Keratinocyte (primary cell): ENCODE results near the gene TAF7. TPM values are rescaled to one million over a fixed set of nuclear protein-coding genes. Genes with fewer than 3 reads are reported as not detected.

ENCODE experiments used
- DNase-seq: peaks from one replicate; pipeline ENCODE4 v3.0.0-alpha.2; 2011; ENCODE audit warnings: low read depth, missing footprints, low spot score
- FAIRE-seq: peaks from 2 replicates; lab custom pipeline; 2011; peaks lifted over from hg19 to GRCh38; lab: Jason Lieb, UNC
- H2AFZ ChIP-seq: 2 replicates; pipeline ENCODE4 v1.6.0; 2012; ENCODE audit warnings: low read length, control low read depth, inconsistent platforms; ENCODE audit not compliant: control insufficient read depth
- H3K27ac ChIP-seq: 2 replicates; pipeline ENCODE4 v1.5.1; 2011; ENCODE audit warnings: low read length; ENCODE audit not compliant: control insufficient read depth, insufficient read depth
- H3K27me3 ChIP-seq: 3 replicates; pipeline ENCODE4 v1.6.0; 2011; ENCODE audit warnings: low read length; ENCODE audit not compliant: control insufficient read depth, insufficient read depth; ENCODE audit errors: extremely low read depth
- H3K36me3 ChIP-seq, 2 experiments: 2 replicates in 1 of 2; 3 replicates in 1 of 2; pipeline ENCODE4 v1.5.1; 2011; ENCODE audit warnings: low read length in 2 of 2, mild to moderate bottlenecking in 1 of 2; ENCODE audit not compliant: control insufficient read depth in 2 of 2, insufficient read depth in 2 of 2; ENCODE audit errors: extremely low read depth in 1 of 2
- H3K4me1 ChIP-seq: 3 replicates; pipeline ENCODE4 v1.5.1; 2011; ENCODE audit warnings: low read length; ENCODE audit not compliant: control insufficient read depth, insufficient read depth; ENCODE audit errors: extremely low read depth
- H3K4me2 ChIP-seq: 3 replicates; pipeline ENCODE4 v1.6.0; 2011; ENCODE audit warnings: low read depth, low read length; ENCODE audit not compliant: control insufficient read depth, insufficient read depth; ENCODE audit errors: extremely low read depth
- H3K4me3 ChIP-seq, 3 experiments: fragments of 200-600 bp in 1 of 3; sonication (generic) in 1 of 3; 2 replicates in 2 of 3; 3 replicates in 1 of 3; pipeline ENCODE4 v1.5.1; 2011 to 2016; ENCODE audit warnings: low read length in 3 of 3, mild to moderate bottlenecking in 3 of 3, control low read depth in 2 of 3, inconsistent platforms in 1 of 3, low read depth in 1 of 3, mixed read lengths in 1 of 3, mixed run types in 1 of 3, moderate library complexity in 1 of 3; ENCODE audit not compliant: control insufficient read depth in 2 of 3, insufficient read depth in 2 of 3; ENCODE audit errors: extremely low read depth in 1 of 3
- H3K79me2 ChIP-seq: 2 replicates; pipeline ENCODE4 v1.6.0; 2012; ENCODE audit warnings: low read length; ENCODE audit not compliant: control insufficient read depth, insufficient read depth
- H3K9ac ChIP-seq: 3 replicates; pipeline ENCODE4 v1.6.0; 2011; ENCODE audit warnings: low read length; ENCODE audit not compliant: control insufficient read depth, insufficient read depth; ENCODE audit errors: extremely low read depth
- H3K9me1 ChIP-seq: 3 replicates; pipeline ENCODE4 v1.6.0; 2011; ENCODE audit warnings: low read length; ENCODE audit not compliant: control insufficient read depth, insufficient read depth; ENCODE audit errors: extremely low read depth
- H3K9me3 ChIP-seq: 2 replicates; pipeline ENCODE4 v1.5.1; 2012; ENCODE audit warnings: low read depth, low read length; ENCODE audit not compliant: control insufficient read depth
- H4K20me1 ChIP-seq: 3 replicates; pipeline ENCODE4 v1.6.0; 2011; ENCODE audit warnings: low read length; ENCODE audit not compliant: control insufficient read depth, insufficient read depth; ENCODE audit errors: extremely low read depth
- EZH2 ChIP-seq: IDR thresholded peaks from one replicate; pipeline ENCODE4 v1.6.1; 2012; ENCODE audit warnings: inconsistent platforms, mild to moderate bottlenecking, low read length, moderate library complexity
- dilution Hi-C: fragments of 300-500 bp; cut with MboI; formaldehyde crosslinking; loops from one replicate; pipeline ENCODE4 v1.7.0; 2020; ENCODE audit warnings: low sequenced_read_pairs; ENCODE audit not compliant: extremely low pct_ligation_motif_present
- polyA plus RNA-seq, 5 experiments: library from polyadenylated mRNA; depleted of rRNA in 3 of 5; stranded (reverse) in 3 of 5; stranded (forward) in 1 of 5; unstranded in 1 of 5; fragments of >200 nt; gene quantifications; 1 replicate in 1 of 5; 2 replicates in 3 of 5; 3 replicates in 1 of 5; pipeline versions ENCODE4 v1.2.1 to v1.2.3, GENCODE V29; 2011 to 2012; ENCODE audit warnings: missing spikeins in 2 of 5, low read depth in 1 of 5, low replicate concordance in 1 of 5
- TF ChIP-seq, protein P1 (sequence below), 3 experiments: IDR thresholded peaks in 1 of 3; conservative IDR thresholded peaks in 1 of 3; optimal IDR thresholded peaks in 1 of 3; 2 replicates in 2 of 3; 3 replicates in 1 of 3; pipeline versions ENCODE3 to v1.5.1; 2011; ENCODE audit warnings: low read length in 3 of 3, mild to moderate bottlenecking in 3 of 3, moderate library complexity in 2 of 3, control low read depth in 1 of 3, inconsistent platforms in 1 of 3; ENCODE audit not compliant: insufficient read depth in 2 of 3; ENCODE audit errors: extremely low read depth in 1 of 3

TAF7 gene
- polyA plus RNA-seq, 1 donor (not counting 4 experiments of a cell fraction or from before 2014, with no cell fraction given), result 58.9 TPM

GRCh38 chr5:141366016-141366896 lies 45.7 kb upstream of the TAF7 start:
- H3K4me1 ChIP-seq, result no peaks in the 10 kb centered on the region
- dilution Hi-C loops, result no loop called here
- no peak overlapping the region for H3K27ac ChIP-seq
- H3K4me2 ChIP-seq, result no peak overlapping the region
- no peaks in the 10 kb centered on the region for H3K79me2 ChIP-seq
- H3K9me1 ChIP-seq, result no peaks in the 10 kb centered on the region
- DNase-seq (no peak), FAIRE-seq (no peak)
- no peak overlapping the region for H3K9ac ChIP-seq
- H4K20me1 ChIP-seq, result no peaks in the 10 kb centered on the region
- H2AFZ ChIP-seq, result no peak overlapping the region
- H3K27me3 ChIP-seq, result peaks cover 42% of the 10 kb centered on the region
- TF ChIP-seq, protein P1, sequence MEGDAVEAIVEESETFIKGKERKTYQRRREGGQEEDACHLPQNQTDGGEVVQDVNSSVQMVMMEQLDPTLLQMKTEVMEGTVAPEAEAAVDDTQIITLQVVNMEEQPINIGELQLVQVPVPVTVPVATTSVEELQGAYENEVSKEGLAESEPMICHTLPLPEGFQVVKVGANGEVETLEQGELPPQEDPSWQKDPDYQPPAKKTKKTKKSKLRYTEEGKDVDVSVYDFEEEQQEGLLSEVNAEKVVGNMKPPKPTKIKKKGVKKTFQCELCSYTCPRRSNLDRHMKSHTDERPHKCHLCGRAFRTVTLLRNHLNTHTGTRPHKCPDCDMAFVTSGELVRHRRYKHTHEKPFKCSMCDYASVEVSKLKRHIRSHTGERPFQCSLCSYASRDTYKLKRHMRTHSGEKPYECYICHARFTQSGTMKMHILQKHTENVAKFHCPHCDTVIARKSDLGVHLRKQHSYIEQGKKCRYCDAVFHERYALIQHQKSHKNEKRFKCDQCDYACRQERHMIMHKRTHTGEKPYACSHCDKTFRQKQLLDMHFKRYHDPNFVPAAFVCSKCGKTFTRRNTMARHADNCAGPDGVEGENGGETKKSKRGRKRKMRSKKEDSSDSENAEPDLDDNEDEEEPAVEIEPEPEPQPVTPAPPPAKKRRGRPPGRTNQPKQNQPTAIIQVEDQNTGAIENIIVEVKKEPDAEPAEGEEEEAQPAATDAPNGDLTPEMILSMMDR (optimal IDR thresholded peaks at IDR 0.05 in 1 of 3, IDR thresholded peaks at IDR 0.05 in 1 of 3, conservative IDR thresholded peaks at IDR 0.05 in 1 of 3; ENCODE audit: extremely low read depth in 1 of 3, insufficient read depth in 2 of 3, low read length in 3 of 3), result no peak
- no peak for TF ChIP-seq EZH2
- H3K9me3 ChIP-seq, result peaks cover 24% of the 10 kb centered on the region
- H3K4me3 ChIP-seq, result no peak overlapping the region
- no peaks in the 10 kb centered on the region for H3K36me3 ChIP-seq

DNA sequence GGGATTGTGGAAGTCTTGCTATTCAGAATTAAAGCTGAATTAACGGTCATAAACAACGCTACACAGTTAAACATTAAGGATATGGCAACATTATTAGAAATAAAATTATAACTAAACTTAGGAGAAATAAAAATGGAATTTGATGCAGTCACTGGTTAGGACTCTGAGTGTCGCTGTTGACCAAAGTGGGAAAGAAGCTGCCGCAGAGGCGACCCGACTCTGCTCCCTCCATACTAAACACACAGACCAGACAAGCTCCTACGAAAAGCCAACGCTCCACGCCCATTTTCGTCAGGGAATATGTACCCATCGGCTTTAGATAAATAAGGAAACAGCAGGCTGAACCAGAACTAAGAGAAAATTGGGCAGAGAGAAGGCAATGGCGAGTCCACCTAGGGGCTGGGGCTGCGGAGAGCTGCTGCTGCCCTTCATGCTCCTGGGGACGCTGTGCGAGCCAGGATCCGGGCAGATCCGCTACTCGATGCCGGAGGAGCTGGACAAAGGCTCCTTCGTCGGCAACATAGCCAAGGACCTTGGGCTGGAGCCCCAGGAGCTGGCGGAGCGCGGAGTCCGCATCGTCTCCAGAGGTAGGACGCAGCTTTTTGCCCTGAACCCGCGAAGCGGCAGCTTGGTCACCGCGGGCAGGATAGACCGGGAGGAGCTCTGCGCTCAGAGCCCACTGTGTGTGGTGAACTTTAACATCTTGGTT lies 43.5 kb upstream of the TAF7 start, which contains the start of gene PCDHGA5:
Gene PCDHGA5, plus strand, starts transcription at position 211 of the 709 bp plus-strand sequence. Its CDS starts 169 bp downstream, at position 380.
- Histone ChIP-seq H3K27ac (no peak within 1 kb of the TSS), H3K9ac (no peak within 1 kb of the TSS), H3K27me3 (peaks cover 40% of the 10 kb centered on the region), H4K20me1 (no peaks in the 10 kb centered on the region), H3K4me3 (no peak within 1 kb of the TSS), H3K4me2 (no peak within 1 kb of the TSS), H3K9me1 (no peaks in the 10 kb centered on the region), H2AFZ (no peak within 1 kb of the TSS), H3K9me3 (peaks cover 24% of the 10 kb centered on the region), H3K36me3 (no peaks in the 10 kb centered on the region), H3K79me2 (no peaks in the 10 kb centered on the region), H3K4me1 (no peaks in the 10 kb centered on the region)
- DNase-seq, result no peak
- dilution Hi-C loops, result no loop called here
- no peak for FAIRE-seq
- TF ChIP-seq, protein P1 (optimal IDR thresholded peaks at IDR 0.05 in 1 of 3, IDR thresholded peaks at IDR 0.05 in 1 of 3, conservative IDR thresholded peaks at IDR 0.05 in 1 of 3; ENCODE audit: extremely low read depth in 1 of 3, insufficient read depth in 2 of 3, low read length in 3 of 3), result no peak
- no peak for TF ChIP-seq EZH2
